Measurements from ENCODE around the gene PLP2. TPM values are rescaled to one million over a fixed set of nuclear protein-coding genes. Genes with fewer than 3 reads are reported as not detected.
A peak's percentile ranks its signal among the peaks of the same experiment; 100 is the strongest.

The PLP2 gene
- total and polyA plus RNA-seq, 2 of the 4 experiments (the other 2 are of a cell fraction), result 22.6 to 156 TPM

DNA sequence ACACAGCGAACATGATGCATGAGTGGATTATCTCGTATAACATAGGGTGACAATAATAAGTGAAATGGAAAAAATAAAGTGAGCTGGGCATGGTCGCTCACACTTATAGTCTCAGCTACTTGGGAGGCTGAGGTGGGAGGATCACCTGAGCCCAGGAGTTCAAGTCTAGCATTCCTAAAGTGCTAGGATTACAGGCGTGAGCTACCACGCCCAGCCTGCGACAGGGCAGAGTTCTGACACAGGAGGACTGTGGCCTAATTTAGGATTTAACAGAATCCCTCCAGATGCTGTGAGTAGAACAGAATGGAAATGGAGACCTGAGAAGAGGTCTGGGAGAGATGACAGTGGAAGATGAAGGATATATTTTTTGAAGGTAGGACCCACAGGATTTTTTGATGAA, 17.9 kb downstream of the PLP2 start:
- Histone ChIP-seq H3K27me3 (ENCODE audit: control insufficient read depth, insufficient read depth, low read length) (no peaks in the 10 kb centered on the region), H2BK120ac (ENCODE audit: low read depth, low read length) (no peak overlapping the region), H2AFZ (replicated peaks; ENCODE audit: low read length, poor library complexity) (no peak overlapping the region), H3K4me1 (ENCODE audit: control insufficient read depth, insufficient read depth, low read length) (peaks cover 3% of the 10 kb centered on the region), H3K56ac (ENCODE audit: extremely low read depth, insufficient read depth, low read length) (no peak overlapping the region), H2BK20ac (ENCODE audit: low read depth, low read length) (no peak overlapping the region), H3K9me3 (ENCODE audit: control insufficient read depth, insufficient read depth, low read length) (no peaks in the 10 kb centered on the region), H2AK5ac (ENCODE audit: low read depth, low read length) (0 out of 2 replicates have a peak overlapping the region, but pooled peaks have one; percentile 43), H4K91ac (ENCODE audit: insufficient read depth, low read depth, low read length) (no peak overlapping the region; the same call in 1 of the 2 replicates), H3K14ac (replicated peaks; ENCODE audit: low read depth, low read length) (no peak overlapping the region), H3K23ac (ENCODE audit: low read depth, low read length) (no peak overlapping the region), H3K4ac (ENCODE audit: low read depth, low read length) (0 out of 2 replicates have a peak overlapping the region, but pooled peaks have one; percentile 36), H3K36me3 (ENCODE audit: control insufficient read depth, insufficient read depth, low read length) (no peaks in the 10 kb centered on the region), H3K9ac (ENCODE audit: low read depth, low read length) (no peak overlapping the region), H3K79me1 (ENCODE audit: low read depth in 1 of 2, low read length in 2 of 2) (peaks cover 5 to 8% of the 10 kb centered on the region in 2 experiments; a peak in 2 of 4 replicates), H4K8ac (ENCODE audit: low read depth in 2 of 2, low read length in 2 of 2) (peak overlapping the region; percentile 8 to 29; a peak in 3 of 4 replicates), H3K4me2 (ENCODE audit: low read depth, low read length) (peak overlapping the region; percentile 58; the same call in 1 of the 2 replicates), H4K20me1 (ENCODE audit: insufficient read depth, low read length) (no peaks in the 10 kb centered on the region), H2BK5ac (ENCODE audit: low read depth, low read length, poor library complexity, severe bottlenecking) (no peak overlapping the region), H3K4me3 (ENCODE audit: insufficient read depth, low read depth, low read length) (no peak overlapping the region), H3K27ac (ENCODE audit: insufficient read depth, low read length) (no peak overlapping the region), H2AK9ac (replicated peaks; ENCODE audit: low read depth, low read length, poor library complexity) (peak overlapping the region; percentile 66), H4K5ac (ENCODE audit: low read depth, low read length) (no peak overlapping the region), H3K18ac (ENCODE audit: low read depth, low read length) (no peak overlapping the region), H3K9me1 (ENCODE audit: insufficient read depth, low read length) (peaks cover 3% of the 10 kb centered on the region; the same call in 1 of the 2 replicates), H2BK15ac (ENCODE audit: low read depth, low read length) (no peak overlapping the region)
- intact Hi-C loops (cut with micrococcal nuclease), result loop anchor here (5.0 kb wide), 1 partner anchor 563 kb away; no protein-coding TSS in a partner anchor
- CTCF ChIA-PET, result no interaction called here
- TF ChIP-seq SMC3 (IDR thresholded peaks at IDR 0.05; ENCODE audit: low read depth, low read length), result no peak
- TF ChIP-seq CHD1 (IDR thresholded peaks at IDR 0.05; ENCODE audit: low read depth, low read length), result no peak
- no peak for TF ChIP-seq MXI1 (IDR thresholded peaks at IDR 0.05; ENCODE audit: borderline replicate concordance, low read depth, low read length)
- TF ChIP-seq NFE2L2 (IDR thresholded peaks at IDR 0.05; ENCODE audit: low read depth, low read length), result no peak
- no peak for TF ChIP-seq CEBPB (IDR thresholded peaks at IDR 0.05; ENCODE audit: low read depth, low read length)
- no peak for TF ChIP-seq POLR2A (IDR thresholded peaks at IDR 0.05; ENCODE audit: low read depth, low read length)
- TF ChIP-seq, protein P1, sequence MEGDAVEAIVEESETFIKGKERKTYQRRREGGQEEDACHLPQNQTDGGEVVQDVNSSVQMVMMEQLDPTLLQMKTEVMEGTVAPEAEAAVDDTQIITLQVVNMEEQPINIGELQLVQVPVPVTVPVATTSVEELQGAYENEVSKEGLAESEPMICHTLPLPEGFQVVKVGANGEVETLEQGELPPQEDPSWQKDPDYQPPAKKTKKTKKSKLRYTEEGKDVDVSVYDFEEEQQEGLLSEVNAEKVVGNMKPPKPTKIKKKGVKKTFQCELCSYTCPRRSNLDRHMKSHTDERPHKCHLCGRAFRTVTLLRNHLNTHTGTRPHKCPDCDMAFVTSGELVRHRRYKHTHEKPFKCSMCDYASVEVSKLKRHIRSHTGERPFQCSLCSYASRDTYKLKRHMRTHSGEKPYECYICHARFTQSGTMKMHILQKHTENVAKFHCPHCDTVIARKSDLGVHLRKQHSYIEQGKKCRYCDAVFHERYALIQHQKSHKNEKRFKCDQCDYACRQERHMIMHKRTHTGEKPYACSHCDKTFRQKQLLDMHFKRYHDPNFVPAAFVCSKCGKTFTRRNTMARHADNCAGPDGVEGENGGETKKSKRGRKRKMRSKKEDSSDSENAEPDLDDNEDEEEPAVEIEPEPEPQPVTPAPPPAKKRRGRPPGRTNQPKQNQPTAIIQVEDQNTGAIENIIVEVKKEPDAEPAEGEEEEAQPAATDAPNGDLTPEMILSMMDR (conservative IDR thresholded peaks at IDR 0.05; ENCODE audit: low read depth, low read length), result no peak
- TF ChIP-seq MAFK (IDR thresholded peaks at IDR 0.05; ENCODE audit: low read depth, low read length), result no peak
- in situ Hi-C loops (cut with MboI; ENCODE audit: low sequenced_read_pairs), result no loop called here
- dilution Hi-C loops (cut with HindIII; ENCODE audit: low sequenced_read_pairs, unreplicated experiment), result no loop called here
- WGBS, 2 experiments (ENCODE audit: extremely low coverage in 2 of 2, insufficient read length in 1 of 2), result 90% methylated on average over 2 of the region's 6 CpGs; no CpG with 5 or more reads in 1 of the 2 experiments
- ATAC-seq (ENCODE audit: low read depth) (no peak), DNase-seq (no peak)
- no TSS peak for BruUV-seq (replicated peaks)
- POLR2A ChIA-PET (ENCODE audit: unreplicated experiment), result no interaction called here

All from IMR-90 (cell line).